Spleen (tissue), 11 donors: ENCODE measurements around the gene ZFPL1. TPM values are rescaled to one million over a fixed set of nuclear protein-coding genes. Genes with fewer than 3 reads are reported as not detected.

Experiments
- DNase-seq: peaks from one replicate; pipeline ENCODE4 v3.0.0-alpha.2; 2020
- H3K27ac ChIP-seq, 8 donors: fragments of 200-600 bp; sonication (generic) in 7 of 8; 1 replicate in 4 of 8; 2 replicates in 4 of 8; pipeline versions ENCODE4 v1.5.0 to v1.8.0; 2016 to 2021; ENCODE audit warnings: inconsistent platforms in 4 of 8, mild to moderate bottlenecking in 4 of 8, moderate library complexity in 1 of 8
- H3K27me3 ChIP-seq, 7 donors: fragments of 200-600 bp; sonication (generic) in 6 of 7; replicated peaks in 1 of 7; 1 replicate in 4 of 7; 2 replicates in 3 of 7; pipeline versions ENCODE4 v1.5.0 to v1.8.0; 2016 to 2021; ENCODE audit warnings: inconsistent platforms in 3 of 7, mild to moderate bottlenecking in 1 of 7
- H3K36me3 ChIP-seq, 6 donors: fragments of 200-600 bp; sonication (generic) in 5 of 6; 1 replicate in 4 of 6; 2 replicates in 2 of 6; pipeline versions ENCODE4 v1.5.0 to v1.8.0; 2016 to 2021; ENCODE audit warnings: inconsistent platforms in 2 of 6
- H3K4me1 ChIP-seq, 6 donors: fragments of 200-600 bp; sonication (generic) in 5 of 6; 1 replicate in 3 of 6; 2 replicates in 3 of 6; pipeline versions ENCODE4 v1.5.0 to v1.8.0; 2016 to 2021; ENCODE audit warnings: inconsistent platforms in 3 of 6
- H3K4me3 ChIP-seq, 8 donors: fragments of 200-600 bp; sonication (generic) in 7 of 8; 1 replicate in 4 of 8; 2 replicates in 4 of 8; pipeline versions ENCODE4 v1.5.0 to v1.8.0; 2016 to 2021; ENCODE audit warnings: inconsistent platforms in 4 of 8, mild to moderate bottlenecking in 4 of 8, moderate library complexity in 2 of 8
- H3K9me3 ChIP-seq, 8 donors: fragments of 200-600 bp; sonication (generic) in 7 of 8; 1 replicate in 4 of 8; 2 replicates in 4 of 8; pipeline versions ENCODE4 v1.5.0 to v1.8.0; 2016 to 2021; ENCODE audit warnings: inconsistent platforms in 4 of 8
- POLR2A ChIP-seq, 3 donors: fragments of 450-650 bp; IDR thresholded peaks; one replicate each; pipeline ENCODE4 v1.5.1; 2017; ENCODE audit warnings: antibody characterized with exemption in 3 of 3, mild to moderate bottlenecking in 1 of 3
- POLR2AphosphoS5 ChIP-seq, 3 donors: sonication (generic); formaldehyde crosslinking; IDR thresholded peaks; one replicate each; pipeline ENCODE4 v1.5.1; 2017; ENCODE audit warnings: antibody characterized with exemption in 3 of 3
- WGBS, 5 donors: extraction: QIAGEN DNeasy Blood & Tissue Kit in 3 of 5; methylation state at CpG; one replicate each; pipeline versions ENCODE4 v1.1.5 to v1.1.7; 2013 to 2018; 5-methylcytosine and 5-hydroxymethylcytosine counted together
- intact Hi-C: fragments of 100-400 bp; cut with DNase I; formaldehyde crosslinking; loops from one replicate; pipeline ENCODE4 v1.15.0; 2023; ENCODE audit warnings: low total_unique reads
- polyA plus RNA-seq, 3 donors: library from polyadenylated mRNA; stranded (reverse); fragments of 200-250 nt; gene quantifications; one replicate each; pipeline ENCODE4 v1.2.1, GENCODE V29; 2013
- total RNA-seq, 7 donors: library from RNA; depleted of rRNA in 3 of 7; stranded (reverse); fragments of >200 nt in 3 of 7; fragmentation: NEBNext Ultra II Directional in 4 of 7; extraction: Animal tissue kit (Norgen Biotek cat#: 25700) in 4 of 7; gene quantifications; one replicate each; pipeline versions ENCODE4 v1.1.0 to v1.2.1, GENCODE V29; 2016 to 2021
- TF ChIP-seq, protein P1 (sequence below), 11 experiments: fragments of 200-600 bp in 7 of 11; fragments of 450-650 bp in 4 of 11; sonication (generic) in 4 of 11; IDR thresholded peaks in 8 of 11; conservative IDR thresholded peaks in 3 of 11; 1 replicate in 7 of 11; 2 replicates in 4 of 11; pipeline versions ENCODE4 v1.4.0 to v1.8.0; 2016 to 2021; ENCODE audit warnings: antibody characterized with exemption in 11 of 11, inconsistent platforms in 4 of 11, mild to moderate bottlenecking in 1 of 11
- donor health status: healthy with polysubstance abuse.
- donor health status: DM: no; HTN: no; CAD: no; lungs with moderate emphysema.
- donor health status: DM: no; HTN: no; CAD: no.
- donor health status: Bipolar disorder and iron deficiency.
- donor health status: healthy.
- donor health status: DM: no; HTN: no; CAD: no.
- donor health status: DM: yes; HTN: yes; CAD: no.

ZFPL1 gene
- total and polyA plus RNA-seq, 10 donors = 23.5 to 52.0 (median 29.9) TPM

- WGBS, 5 donors = 44 to 61% (median 59%) methylated on average over 3 of the region's 3 CpGs
- no peaks in the 10 kb centered on the region for H3K27me3 ChIP-seq
- H3K9me3 ChIP-seq = no peaks in the 10 kb centered on the region
- no peak for DNase-seq
- no peak overlapping the region for H3K27ac ChIP-seq
- intact Hi-C loops = no loop called here
- TF ChIP-seq POLR2AphosphoS5 (IDR thresholded peaks at IDR 0.05) (no peak), POLR2A (IDR thresholded peaks at IDR 0.05) (no peak)
- TF ChIP-seq, protein P1, sequence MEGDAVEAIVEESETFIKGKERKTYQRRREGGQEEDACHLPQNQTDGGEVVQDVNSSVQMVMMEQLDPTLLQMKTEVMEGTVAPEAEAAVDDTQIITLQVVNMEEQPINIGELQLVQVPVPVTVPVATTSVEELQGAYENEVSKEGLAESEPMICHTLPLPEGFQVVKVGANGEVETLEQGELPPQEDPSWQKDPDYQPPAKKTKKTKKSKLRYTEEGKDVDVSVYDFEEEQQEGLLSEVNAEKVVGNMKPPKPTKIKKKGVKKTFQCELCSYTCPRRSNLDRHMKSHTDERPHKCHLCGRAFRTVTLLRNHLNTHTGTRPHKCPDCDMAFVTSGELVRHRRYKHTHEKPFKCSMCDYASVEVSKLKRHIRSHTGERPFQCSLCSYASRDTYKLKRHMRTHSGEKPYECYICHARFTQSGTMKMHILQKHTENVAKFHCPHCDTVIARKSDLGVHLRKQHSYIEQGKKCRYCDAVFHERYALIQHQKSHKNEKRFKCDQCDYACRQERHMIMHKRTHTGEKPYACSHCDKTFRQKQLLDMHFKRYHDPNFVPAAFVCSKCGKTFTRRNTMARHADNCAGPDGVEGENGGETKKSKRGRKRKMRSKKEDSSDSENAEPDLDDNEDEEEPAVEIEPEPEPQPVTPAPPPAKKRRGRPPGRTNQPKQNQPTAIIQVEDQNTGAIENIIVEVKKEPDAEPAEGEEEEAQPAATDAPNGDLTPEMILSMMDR (IDR thresholded peaks at IDR 0.05 in 8 of 11, conservative IDR thresholded peaks at IDR 0.05 in 3 of 11) = no peak
- no peak overlapping the region for H3K4me3 ChIP-seq
- H3K4me1 ChIP-seq = no peaks in the 10 kb centered on the region
- H3K36me3 ChIP-seq = no peaks in the 10 kb centered on the region
Observed at GRCh38 chr11:65059523-65059922, 24.5 kb upstream of the ZFPL1 start.

DNA sequence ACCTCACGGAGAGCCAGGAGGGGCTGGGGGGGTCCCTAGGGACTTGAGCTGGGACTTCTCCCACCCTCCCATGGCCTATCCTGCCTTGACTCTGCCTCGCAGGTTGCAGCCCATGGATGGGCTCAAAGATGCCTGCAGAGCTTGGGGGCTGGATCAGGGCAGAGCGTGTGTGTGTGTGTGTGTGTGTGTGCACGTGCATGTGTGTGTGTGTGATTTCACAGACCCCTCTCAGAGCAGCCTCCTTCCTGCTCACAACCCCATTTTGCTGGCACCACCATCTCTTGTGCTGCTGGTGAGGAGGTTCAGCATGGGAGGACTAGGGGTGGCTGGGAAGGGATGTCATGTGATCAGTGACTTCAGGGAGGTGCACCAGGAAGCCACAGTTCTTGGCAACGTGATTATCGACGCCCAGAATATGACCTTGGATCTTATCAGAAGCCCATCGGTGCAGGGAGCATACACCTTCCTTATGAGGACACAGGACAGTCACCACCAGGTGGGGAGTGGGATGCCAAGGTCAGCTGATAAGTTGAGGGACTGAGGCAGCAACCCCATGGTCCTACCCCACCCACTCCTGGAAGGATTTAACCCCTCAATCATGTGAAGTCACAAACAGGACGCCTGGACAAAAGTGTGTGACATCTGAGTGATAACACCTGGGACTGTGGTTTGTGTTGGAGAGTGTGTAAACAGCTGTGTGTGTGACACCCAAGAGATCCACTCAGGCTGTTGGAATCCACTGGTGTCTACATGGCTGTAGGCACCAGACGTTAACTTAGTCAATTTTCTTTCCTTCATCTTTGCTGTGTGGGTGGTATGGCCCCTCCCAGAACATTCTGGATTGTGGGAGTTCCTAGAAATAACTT, 23.8 kb upstream of the ZFPL1 start:
- 50 to 68% (median 56%) methylated on average over 8 to 10 of the region's 10 CpGs for WGBS, 5 donors
- no peak overlapping the region for H3K4me3 ChIP-seq
- H3K4me1 ChIP-seq = no peaks in the 10 kb centered on the region
- DNase-seq = no peak
- intact Hi-C loops = no loop called here
- no peak overlapping the region for H3K27ac ChIP-seq
- no peaks in the 10 kb centered on the region for H3K36me3 ChIP-seq
- no peak for TF ChIP-seq POLR2A (IDR thresholded peaks at IDR 0.05)
- TF ChIP-seq, protein P1 (IDR thresholded peaks at IDR 0.05 in 8 of 11, conservative IDR thresholded peaks at IDR 0.05 in 3 of 11) = no peak
- TF ChIP-seq POLR2AphosphoS5 (IDR thresholded peaks at IDR 0.05) = no peak
- no peaks in the 10 kb centered on the region for H3K27me3 ChIP-seq
- H3K9me3 ChIP-seq = no peaks in the 10 kb centered on the region

- intact Hi-C loops = no loop called here
- TF ChIP-seq POLR2AphosphoS5 (IDR thresholded peaks at IDR 0.05) (no peak), POLR2A (IDR thresholded peaks at IDR 0.05) (no peak)
- TF ChIP-seq, protein P1 (IDR thresholded peaks at IDR 0.05 in 8 of 11, conservative IDR thresholded peaks at IDR 0.05 in 3 of 11) = no peak
- WGBS, 5 donors = 75 to 91% (median 80%) methylated on average over 9 of the region's 9 CpGs
Observed at GRCh38 chr11:65060913-65061408, 23.1 kb upstream of the ZFPL1 start.

DNA sequence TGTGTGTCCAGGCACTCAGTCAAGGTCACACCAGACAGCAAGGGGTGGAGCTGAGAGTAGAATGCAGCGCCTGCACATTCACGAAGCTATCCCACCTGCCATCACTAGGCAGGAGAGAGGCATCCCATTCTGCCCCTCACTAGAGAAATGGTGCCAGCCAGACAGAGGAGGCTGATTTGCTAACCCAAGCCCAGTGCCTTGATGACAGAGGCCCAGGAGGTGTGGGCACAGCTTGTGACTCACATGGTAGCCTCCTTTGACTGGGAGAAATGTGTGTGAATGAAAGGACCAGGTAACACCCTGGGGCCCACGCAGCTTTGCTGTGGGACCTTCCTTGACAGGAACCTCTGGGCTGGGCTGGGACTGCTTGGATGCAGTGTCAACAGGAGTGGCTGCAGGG, 20.5 kb upstream of the ZFPL1 start:
- Histone ChIP-seq H3K36me3 (no peaks in the 10 kb centered on the region), H3K27me3 (no peaks in the 10 kb centered on the region), H3K27ac (no peak overlapping the region), H3K4me1 (no peaks in the 10 kb centered on the region), H3K9me3 (no peaks in the 10 kb centered on the region), H3K4me3 (no peak overlapping the region)
- TF ChIP-seq POLR2AphosphoS5 (IDR thresholded peaks at IDR 0.05) (no peak), POLR2A (IDR thresholded peaks at IDR 0.05) (no peak)
- TF ChIP-seq, protein P1 (IDR thresholded peaks at IDR 0.05 in 8 of 11, conservative IDR thresholded peaks at IDR 0.05 in 3 of 11) = no peak
- intact Hi-C loops = no loop called here
- WGBS, 5 donors = 76 to 86% (median 80%) methylated on average over 3 of the region's 3 CpGs
- no peak for DNase-seq

More at GRCh38 chr11:65060913-65061408, 23.1 kb upstream of the ZFPL1 start:
- Histone ChIP-seq H3K36me3 (no peaks in the 10 kb centered on the region), H3K9me3 (no peaks in the 10 kb centered on the region), H3K27me3 (no peaks in the 10 kb centered on the region), H3K4me3 (no peak overlapping the region), H3K27ac (no peak overlapping the region), H3K4me1 (no peaks in the 10 kb centered on the region)
- no peak for DNase-seq
